Measurements from ENCODE around the gene KLHL21.

KLHL21 gene

DNA sequence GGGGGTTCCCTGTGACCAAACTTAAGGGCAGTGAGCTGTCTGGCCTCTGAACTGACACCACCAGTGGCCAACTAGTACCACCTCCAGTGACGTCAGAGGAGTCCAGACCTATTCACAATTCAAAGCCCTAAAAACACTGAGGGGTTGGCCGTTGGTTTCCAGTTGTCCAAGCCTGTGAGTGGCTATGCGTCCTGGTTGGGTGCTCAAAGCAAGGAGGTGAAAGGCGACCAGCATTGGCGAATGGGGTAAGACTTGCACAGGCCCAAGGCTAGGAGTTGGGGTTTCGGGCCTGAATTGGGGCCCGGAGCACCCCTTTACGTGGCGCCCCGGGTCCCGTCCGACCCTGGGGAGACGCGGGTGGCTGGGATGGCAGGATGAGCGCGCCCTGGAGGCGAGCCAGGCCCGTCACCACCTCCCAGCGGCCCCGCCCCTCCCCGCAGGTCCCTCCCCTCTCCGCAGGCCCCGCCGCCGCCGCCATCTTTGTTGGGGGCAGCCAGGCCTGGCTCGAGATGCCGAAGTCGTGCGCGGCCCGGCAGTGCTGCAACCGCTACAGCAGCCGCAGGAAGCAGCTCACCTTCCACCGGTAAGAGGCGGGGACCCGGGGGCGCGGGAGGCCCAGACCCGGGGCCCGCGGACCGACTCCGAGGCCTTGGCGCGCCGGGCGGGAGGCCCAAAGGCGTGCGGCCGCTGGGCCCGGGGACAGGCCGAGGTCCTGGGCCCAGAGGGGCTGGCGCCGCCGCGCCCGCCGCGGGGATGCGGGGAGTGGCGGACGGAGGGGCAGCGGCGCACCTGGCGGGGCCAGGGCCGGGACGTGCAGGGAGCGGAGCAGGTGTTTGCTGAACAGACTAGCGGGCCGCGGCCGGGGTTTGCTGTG lies 22.3 kb upstream of the KLHL21 start, which contains the start of gene THAP3:
Gene THAP3 (plus strand): TSS at position 159 of the 874 bp plus-strand sequence. CDS start 351 bp downstream, at position 510.
- peak; percentile 90 for DNase-seq (ENCODE audit: low read depth, low spot score)

DNA sequence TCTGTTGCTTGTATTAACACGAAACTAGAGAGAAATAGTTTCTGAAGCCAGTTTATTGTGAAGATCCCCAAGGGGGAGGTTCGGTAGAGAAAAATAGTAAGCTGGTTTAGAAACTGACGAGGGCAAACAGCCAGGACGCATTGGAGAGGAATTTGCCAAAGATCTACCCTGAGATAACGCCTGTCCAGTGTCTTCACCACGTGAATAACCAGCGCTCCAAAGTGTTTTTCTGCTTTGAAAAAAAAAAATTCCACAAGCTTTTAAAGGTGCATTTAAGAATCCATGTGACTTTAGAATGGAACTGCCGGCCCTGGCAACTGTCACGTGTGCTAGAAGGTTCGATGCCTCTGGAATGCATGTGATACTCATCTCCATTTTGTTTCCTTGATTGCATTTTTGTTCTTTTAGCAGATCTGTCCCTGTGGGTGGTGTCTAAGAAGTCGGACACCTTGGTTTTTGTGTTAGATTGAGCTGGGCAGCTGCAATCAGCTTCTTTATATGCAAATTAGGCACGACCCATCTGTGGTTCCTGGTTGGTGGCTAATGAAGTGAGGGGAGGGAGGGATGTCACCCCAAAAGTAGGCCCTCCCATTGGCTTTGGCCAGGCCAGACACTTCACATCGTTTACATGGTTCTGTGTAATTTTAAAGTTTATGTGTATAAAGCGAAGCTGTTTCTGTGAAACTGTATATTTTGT lies 20.7 kb upstream of the KLHL21 start:
- DNase-seq (ENCODE audit: low read depth, low spot score): no peak

DNA sequence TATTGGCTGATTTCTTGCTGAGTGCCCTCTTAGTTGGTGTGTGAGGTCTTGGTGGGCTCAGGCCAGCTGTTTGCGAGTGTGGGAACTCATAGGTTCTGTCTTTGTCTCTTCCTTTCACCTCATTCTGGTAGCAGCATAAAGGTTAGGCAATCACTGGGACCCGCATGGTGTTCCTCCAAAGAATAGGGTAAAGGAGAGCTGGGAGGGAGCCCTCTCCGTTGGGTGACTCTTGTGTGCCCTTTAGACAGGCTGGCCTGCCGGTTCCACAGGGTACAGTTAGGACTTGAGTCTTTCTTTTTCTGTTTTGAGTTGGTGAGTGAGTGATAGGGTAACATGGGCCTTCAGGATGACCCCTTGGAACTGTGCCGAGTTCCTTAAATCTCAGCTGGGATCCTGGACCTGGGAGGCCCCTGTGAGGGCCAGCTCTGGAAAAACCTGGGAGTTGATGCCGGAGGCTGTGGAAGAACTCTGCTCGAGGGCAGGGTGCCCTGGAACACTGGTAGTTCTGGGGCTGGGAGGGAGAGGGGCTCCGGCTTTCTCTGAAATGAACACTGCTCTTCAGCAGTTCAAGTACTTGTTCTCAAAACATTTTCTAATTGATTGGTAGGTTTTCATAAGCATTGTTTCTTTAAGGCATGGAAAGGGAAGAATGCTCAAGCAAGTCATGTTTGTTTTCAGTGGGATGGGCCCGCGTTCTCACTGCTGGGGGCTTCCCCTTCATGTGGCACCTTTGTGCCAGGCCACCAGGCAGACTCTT lies 19.9 kb upstream of the KLHL21 start:
- no peak for DNase-seq (ENCODE audit: low read depth, low spot score)

DNA sequence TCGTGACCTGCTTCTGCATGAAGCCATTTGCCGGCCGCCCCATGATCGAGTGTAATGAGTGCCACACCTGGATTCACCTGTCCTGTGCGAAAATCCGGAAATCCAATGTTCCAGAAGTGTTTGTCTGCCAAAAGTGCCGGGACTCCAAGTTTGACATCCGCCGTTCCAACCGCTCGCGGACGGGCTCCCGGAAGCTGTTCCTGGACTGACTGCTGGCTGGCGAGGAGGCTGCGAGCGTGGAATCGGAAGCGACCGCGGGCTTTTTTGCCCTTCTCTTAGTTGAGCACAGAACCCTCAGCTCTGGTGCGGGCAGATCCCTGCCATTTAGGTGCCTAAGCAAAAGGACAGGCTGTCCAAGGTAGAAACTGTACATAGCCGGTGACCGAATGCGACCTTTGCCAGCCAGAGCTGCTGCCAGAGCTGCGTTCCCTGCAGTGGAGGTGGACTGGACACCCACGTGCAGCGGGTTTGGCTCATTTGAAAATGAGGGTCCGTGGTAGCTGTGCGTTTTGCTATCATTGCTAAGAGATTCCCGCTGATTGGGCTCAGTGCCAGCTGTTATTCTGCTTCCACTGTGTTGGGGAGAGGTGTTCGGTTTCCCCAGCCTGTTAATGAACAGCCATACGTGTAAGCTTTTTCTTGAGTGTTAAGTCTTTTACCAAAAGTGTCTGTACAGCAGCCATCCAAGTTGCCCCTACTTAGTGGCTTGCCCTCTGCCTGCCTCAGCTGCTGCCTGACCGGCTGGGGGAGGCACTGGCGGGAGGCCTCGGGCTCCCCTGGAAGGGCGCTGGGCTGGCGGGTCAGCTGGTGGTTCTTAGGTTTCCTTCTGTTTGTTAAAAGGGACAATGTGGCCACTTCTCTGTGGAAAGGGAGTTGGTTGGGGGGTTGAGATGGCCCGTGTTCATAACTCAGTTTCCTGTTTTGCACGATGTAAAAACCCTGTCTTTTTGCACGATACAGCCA lies 19.0 kb upstream of the KLHL21 start:
- no peak for DNase-seq (ENCODE audit: low read depth, low spot score)

DNA sequence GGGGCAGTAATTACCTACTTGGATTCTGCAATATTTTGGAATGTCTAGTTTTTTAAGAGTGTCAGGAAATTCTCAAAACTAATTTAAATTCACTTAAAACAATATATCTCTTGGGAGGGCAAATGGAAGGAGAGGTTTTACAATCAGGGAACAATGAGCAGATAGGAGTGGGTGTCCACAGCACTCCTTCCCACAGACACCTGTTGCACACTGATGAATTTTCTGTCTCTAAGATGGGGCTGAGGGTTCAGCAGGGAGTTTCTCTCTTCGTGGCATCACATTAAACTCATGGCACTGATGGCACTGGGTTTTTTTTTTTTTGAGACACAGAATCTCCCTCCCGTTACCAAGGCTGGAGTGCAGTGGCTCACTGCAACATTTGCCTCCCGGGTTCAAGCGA lies 16.4 kb upstream of the KLHL21 start:
- no peak for DNase-seq (ENCODE audit: low read depth, low spot score)

DNA sequence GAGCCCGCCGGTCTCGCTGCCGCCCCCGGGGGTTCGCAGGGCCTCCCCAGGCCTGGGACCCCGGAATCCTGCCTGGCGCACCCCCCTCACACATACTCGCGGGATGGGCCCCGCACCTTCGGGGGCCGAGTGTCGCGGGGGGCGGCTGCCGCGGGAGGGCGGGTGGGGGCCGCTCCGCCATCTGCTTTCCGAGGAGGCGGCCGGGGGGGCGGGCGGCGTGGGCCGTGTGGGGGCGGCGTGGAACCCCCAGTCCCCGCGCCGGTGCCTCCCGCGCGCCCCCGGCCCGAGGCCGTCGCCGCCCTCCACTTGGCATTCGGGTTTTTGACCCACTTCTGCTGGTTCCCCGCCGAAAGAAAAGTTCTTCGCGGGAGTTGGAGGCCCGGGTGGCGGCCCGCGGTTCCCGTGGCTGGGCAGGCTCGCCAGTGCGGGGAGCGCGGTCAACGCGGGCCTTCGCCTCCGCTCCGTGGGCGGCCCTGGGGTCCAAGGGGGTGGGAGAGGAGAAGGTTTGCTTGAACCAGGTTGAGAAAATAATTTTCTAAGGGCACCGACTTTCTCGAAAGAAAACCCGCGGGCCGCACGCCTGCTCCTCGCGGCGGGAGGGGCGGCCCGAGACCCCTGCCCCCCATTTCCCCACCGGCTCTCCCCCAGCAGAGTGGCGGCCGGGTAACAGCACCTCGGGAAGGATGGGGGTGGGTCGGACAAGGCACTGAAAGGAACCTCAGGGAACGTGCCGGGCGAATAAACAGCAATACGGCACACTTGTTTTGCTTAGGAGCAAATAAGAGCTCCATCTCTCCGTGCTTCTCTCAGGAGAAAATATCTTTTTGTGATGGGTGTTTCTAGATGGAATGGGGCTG lies 12.5 kb upstream of the KLHL21 start:
- no peak for DNase-seq (ENCODE audit: low read depth, low spot score)

DNA sequence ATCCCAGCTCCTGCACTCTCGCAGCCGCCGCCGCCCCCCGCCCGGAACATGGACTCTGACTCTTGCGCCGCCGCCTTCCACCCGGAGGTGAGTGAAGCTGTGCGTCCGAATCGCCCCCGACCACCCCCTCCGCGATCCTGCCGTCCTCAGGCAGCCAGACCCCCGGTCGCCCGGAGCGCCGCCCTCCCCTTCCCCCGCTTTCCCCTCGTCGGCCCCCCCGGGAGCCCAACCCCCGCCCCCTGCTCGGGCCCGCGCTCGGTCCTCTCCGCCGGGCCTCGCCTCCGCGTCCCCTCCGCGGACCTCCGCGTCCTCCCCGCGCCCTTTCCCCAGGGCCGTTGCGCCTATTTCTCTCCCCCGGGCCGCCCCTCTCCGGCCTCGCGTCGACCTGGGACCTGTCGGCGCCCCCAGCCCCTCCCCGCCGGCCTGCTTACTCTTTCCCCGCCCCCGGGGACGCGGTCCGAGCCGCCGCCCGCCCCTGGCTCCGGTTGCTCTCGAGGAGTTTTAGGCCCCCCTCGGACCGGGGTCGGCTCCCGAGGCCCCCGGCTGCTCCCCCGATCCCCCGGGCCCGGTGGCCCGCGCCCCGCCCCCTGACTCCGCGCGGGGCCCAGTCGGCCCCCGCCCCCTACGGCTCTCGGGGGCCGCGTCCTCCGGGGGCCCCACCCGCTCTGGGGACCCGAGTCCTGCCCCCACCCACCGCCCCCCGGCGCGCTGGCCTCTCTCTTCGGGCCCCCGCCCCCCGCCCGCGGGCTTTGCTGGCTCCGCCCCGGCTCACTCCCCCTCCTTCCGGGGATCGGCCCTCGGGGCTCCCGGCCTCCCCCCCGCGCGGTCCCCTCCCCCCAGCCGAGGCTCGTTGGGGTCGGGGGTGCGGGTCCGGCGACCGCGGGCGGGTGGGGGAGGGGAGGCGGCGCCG lies 11.6 kb upstream of the KLHL21 start:
- no peak for DNase-seq (ENCODE audit: low read depth, low spot score)

DNA sequence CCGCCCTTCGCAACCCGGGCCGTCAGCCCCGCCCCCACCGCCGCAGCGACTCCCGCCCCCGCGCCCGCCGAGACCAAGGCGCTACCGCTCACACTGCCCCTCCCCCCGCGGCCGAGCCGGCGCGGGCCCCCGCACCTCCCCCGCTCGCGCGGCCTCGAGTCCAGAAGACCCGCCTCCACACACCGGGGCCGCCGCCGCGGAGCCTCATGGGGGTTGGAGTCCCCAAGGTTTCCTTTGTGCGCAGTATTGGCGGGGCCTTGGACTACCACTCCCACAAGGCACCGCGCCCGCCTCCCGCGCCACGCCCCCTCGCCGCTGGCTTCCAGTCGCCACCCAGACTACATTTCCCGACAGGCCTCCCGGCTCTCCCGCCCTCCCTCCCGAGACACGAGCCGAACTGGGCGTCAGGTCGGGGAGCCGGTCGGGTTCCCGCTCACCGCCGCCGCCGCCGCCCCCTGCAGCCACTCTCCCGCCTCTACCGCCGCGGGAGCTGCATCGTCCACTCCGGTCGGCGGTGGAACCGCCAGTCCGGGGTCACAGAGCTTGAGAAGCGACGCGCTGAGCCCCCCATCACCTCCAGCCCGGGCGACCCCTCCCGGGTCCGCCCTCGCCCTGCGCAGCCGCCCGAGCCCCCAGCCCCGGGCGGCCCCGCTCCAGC lies 10.8 kb upstream of the KLHL21 start, which contains the start of gene PHF13:
Gene PHF13 (plus strand): TSS at position 371 of the 658 bp plus-strand sequence. CDS start 336 bp downstream, outside the sequence.
- peak; percentile 99 for DNase-seq (ENCODE audit: low read depth, low spot score)

DNA sequence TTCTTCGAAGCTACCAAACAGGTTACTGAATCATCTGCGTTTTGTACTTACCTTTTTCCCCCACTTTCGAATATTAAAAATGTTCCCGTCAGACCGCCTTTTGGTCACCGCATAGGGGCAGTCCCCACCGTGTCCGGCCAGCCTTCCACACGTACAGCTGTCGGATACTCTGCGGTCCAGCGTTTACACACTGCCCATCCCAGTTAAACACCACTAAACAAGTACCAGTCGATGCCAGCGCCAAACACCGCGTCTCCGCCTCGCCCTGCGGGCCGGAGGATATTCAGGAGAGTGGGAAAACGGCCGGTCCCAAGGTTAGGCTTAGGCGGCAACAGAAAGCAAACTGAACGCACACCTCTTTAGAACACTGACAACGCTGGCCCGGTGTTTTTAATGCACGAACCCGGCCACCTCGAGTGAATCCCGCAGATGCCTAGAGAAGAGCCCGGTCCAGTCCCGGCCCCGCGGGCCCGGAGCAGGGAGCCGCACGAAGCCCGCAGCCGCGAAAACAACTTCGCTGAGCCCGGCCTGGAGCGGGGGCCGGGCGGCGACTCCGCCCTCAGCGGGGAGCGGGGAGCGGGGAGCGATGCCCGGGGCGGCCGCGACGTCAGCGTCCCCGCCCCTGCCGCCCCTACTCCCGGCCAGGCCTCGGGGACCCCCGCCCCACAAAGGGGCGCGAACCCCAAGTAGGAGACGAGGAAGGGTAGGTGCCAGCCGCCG lies 10.1 kb upstream of the KLHL21 start:
- DNase-seq (ENCODE audit: low read depth, low spot score): peak; percentile 65

DNA sequence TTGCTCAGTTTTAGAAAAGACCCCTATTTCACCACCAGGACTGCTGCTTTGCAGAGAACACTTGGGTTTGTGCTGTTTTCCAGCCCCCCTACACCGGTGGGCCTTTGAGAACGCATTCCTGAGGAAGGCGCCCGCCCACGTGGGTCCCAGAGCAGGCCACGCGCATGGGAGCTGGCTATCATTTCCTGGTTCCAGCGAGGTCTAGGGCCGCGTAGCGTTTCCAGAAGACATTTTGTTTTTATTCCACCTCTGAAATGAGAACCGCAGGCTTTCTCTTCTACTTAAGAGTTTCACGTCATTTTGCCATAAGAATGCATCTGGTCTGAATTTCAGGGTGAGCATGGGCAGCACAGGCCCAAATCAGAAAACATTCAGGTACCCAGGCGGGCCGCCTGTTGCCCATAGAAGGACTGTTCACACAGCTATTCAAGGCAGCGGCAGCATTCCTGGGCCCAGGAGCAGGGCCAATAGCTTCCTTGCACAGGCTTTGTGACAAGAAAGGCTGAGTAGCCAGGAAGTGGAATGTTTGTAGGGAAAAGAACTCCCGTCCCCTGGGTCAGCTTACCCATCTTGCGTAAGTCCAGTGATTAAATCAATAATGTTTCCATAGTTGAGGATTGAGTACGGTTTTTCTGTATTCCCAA lies 1.4 kb upstream of the KLHL21 start:
- DNase-seq (ENCODE audit: low read depth, low spot score): peak; percentile 90

DNA sequence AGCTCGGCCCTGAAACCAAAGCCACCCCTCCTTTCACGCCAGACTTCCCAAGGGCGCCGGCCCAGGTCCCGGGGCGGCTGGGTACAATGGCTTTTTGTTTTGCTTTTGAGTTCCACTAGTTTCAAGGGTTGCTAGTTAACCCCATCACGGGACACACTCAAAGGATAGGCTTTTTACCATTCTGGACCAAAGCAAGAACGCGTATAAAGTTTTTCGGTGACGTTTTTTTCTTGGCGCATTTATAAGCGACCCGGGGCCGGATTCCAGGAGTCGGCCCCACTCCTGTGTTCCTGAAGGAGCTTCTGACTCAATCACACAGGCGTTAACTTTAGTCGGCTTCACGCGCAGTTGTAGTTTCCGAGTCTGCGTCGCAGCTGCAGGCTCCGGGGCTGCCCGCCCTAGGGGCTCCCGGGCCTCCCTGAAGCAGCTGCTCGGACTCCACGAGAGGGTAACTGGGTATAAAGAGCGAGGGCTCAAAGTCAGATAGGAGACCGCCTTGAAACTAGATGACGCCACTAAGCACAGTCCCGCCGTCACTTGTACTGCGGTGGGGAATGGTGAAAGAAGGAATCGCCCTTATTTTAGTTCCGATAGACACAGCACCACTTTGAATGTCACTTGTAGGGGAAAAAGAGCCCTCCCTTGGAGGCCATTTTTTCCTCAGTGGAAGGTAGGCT lies 707 bp upstream of the KLHL21 start:
- peak; percentile 79 for DNase-seq (ENCODE audit: low read depth, low spot score)

DNA sequence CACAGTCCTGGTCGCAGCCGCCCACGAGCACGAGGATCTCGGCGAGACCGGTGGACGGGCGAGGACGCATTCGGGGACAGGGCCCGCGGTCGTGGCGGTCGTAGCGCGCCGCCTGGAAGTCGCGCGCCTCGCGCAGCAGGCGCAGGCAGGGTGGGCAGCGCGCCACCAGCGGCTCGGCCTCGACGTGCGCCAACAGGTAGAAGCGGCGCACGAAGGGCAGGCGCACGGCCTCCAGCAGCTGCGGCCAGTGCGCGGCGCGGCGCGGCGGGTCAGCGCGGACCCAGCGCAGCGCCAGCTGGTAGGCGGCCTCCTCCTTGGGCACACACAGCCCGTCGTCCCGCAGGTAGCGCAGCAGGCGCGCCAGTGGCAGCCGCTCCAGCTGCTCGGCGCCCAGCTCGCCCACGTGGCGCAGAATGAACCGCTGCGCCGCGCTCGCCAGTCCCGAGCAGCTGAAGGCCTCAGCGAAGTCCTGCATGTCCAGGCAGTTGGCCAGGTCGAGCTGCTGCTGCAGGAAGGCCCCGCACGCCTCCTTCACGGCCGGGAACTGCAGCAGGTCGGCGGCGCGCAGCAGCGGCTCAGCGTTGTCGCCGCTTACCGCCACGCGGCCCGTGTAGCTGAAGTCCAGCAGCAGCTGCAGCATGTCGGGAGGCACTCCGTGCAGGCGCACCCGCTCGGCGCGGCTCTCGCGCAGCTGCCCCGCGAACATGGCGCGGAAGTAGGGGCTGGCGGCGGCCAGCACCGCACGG lies 573 bp downstream of the KLHL21 start:
- peak; percentile 80 for DNase-seq (ENCODE audit: low read depth, low spot score)

DNA sequence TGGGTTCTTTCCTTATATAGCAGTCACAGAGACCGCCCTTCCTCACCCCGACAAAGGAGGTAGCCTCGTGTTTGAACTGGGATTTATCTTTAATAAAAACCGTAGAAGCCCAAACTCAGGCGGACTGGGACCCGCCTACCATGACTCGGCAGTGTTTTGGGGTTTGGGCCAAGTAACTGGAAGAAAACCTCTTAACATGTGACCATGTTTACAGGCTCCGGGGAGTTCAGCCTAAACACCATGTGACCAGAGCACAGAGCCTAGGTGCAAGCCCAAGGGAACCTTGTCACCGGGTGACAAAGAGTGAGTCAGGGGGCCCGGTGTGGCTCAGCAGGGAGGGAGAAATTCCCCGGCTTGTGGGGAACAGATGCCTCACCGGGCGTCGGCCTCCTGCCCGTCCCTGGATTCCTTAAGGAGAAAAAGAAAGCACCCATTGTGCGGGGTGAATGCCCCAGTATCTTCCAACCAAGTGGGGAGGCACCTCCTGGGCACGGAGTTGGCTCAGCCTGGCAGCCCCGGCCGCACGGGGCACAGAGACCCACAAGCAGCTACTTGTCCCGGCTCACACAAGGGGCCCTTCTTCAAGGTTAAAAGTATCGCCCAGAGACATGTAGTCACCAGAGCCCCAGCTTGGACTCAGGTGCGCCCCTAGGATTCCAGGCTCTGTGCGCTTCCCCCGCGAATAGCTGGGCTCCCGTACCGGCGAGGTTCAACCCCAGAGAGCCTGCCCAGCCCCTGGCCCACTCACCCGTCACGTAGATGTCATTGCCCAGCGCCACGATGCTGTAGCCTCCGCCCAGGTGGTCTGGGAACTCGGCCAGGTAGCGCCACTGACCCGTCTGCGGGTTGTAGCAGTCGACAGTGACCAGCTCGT lies 1.4 kb downstream of the KLHL21 start:
- DNase-seq (ENCODE audit: low read depth, low spot score): peak; percentile 70

DNA sequence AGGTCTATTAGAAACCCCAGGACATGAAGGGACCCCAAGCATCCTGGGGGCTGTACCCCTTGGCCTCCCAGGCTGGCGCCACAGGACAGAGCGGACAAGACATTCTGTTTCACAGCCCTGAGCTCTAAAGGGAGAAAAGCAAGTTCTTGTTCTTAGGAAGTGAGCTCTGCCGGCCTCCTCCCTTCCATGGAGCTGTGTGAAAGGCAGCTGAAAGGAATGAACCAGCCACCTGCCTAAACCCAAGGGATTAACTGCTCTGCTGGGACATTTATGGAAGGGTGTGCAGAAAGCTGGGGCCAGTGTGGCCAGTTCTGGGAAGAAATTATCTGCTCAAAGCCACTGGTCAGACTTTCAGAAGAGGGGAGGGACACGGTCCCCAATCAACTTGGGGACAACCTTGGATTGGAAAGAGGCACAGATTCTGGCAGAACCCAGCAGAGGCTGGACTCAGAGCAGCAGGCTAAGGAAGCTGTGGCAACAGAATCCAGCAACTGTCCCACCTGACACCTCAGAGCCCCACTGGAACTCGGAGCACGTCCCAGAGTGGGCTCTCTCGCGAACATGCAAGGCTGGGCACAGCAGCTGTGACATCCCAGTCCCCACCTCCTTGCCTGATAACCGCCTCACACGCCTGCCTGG lies 2.1 kb downstream of the KLHL21 start:
- DNase-seq (ENCODE audit: low read depth, low spot score): no peak
